Endothelial cell of umbilical vein (primary cell): Measurements from ENCODE around the gene GPR61.

Experiments
- EZH2 ChIP-seq: IDR thresholded peaks from 2 replicates; pipeline ENCODE4 v1.6.1; 2012; ENCODE audit warnings: borderline replicate concordance, low read depth, mild to moderate bottlenecking, moderate library complexity, low read length, inconsistent platforms; ENCODE audit not compliant: severe bottlenecking
- TF ChIP-seq, protein P1 (sequence below), 2 donors: IDR thresholded peaks; 1 replicate in 1 of 2; 2 replicates in 1 of 2; pipeline ENCODE4 v1.5.1; 2011; ENCODE audit warnings: low read length in 2 of 2, mild to moderate bottlenecking in 2 of 2, moderate library complexity in 2 of 2, control low read depth in 1 of 2, inconsistent platforms in 1 of 2, low read depth in 1 of 2; ENCODE audit not compliant: insufficient read depth in 1 of 2; ENCODE audit errors: extremely low read depth in 1 of 2

DNA sequence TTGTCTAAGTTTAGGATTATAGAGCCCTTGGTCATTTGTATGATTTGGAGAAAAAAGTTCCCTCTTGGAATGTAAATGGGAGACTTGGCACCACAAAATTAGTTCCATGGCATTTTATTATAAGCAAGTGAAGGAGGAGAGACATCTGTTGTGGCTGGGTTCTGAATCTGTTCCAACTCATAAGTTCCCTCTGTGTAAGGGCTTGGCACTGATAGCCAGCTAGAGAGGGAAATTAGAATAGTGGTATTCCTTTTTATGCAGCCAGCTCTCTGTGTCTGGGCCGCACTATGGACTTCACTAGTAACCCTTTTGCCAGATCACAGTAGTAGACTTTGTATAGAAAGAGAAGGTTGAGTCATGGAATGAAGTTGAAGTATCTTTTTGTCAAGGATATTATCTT lies 39.8 kb downstream of the GPR61 start:
- TF ChIP-seq, protein P1, sequence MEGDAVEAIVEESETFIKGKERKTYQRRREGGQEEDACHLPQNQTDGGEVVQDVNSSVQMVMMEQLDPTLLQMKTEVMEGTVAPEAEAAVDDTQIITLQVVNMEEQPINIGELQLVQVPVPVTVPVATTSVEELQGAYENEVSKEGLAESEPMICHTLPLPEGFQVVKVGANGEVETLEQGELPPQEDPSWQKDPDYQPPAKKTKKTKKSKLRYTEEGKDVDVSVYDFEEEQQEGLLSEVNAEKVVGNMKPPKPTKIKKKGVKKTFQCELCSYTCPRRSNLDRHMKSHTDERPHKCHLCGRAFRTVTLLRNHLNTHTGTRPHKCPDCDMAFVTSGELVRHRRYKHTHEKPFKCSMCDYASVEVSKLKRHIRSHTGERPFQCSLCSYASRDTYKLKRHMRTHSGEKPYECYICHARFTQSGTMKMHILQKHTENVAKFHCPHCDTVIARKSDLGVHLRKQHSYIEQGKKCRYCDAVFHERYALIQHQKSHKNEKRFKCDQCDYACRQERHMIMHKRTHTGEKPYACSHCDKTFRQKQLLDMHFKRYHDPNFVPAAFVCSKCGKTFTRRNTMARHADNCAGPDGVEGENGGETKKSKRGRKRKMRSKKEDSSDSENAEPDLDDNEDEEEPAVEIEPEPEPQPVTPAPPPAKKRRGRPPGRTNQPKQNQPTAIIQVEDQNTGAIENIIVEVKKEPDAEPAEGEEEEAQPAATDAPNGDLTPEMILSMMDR (IDR thresholded peaks at IDR 0.05; ENCODE audit: extremely low read depth in 1 of 2, insufficient read depth in 1 of 2, low read depth in 1 of 2, low read length in 2 of 2), result no peak
- no peak for TF ChIP-seq EZH2
